ENCODE results near the gene CEBPA. TPM values are rescaled to one million over a fixed set of nuclear protein-coding genes. Genes with fewer than 3 reads are reported as not detected.

Gene CEBPA
- total RNA-seq, 1 experiment from 2014 or later, result 3.2 TPM

GRCh38 chr19:33284146-33284643, 18.1 kb downstream of the CEBPA start:
- no peak overlapping the region for H2AK5ac ChIP-seq (ENCODE audit: insufficient read length, low read length)
- H3K79me2 ChIP-seq (ENCODE audit: insufficient read depth, low read length), result no peaks in the 10 kb centered on the region
- H3K23me2 ChIP-seq (ENCODE audit: insufficient read length, low read depth, low read length, poor library complexity, severe bottlenecking), result no peaks in the 10 kb centered on the region
- no peak overlapping the region for H2AFZ ChIP-seq (ENCODE audit: low read length)
- Mint-ChIP-seq H3K27me3 (ENCODE audit: low read depth) (peaks cover 5% of the 10 kb centered on the region), H3K4me3 (no peak overlapping the region), H3K27ac (no peak overlapping the region), H3K9me3 (peaks cover 3 to 8% of the 10 kb centered on the region in 2 experiments; a peak in 4 of 5 replicates), H3K4me1 (peaks cover 20 to 27% of the 10 kb centered on the region in 2 experiments), H3K36me3 (ENCODE audit: insufficient read depth in 1 of 3, low read depth in 3 of 3) (no peaks in the 10 kb centered on the region)
- no peak overlapping the region for H4K5ac ChIP-seq (ENCODE audit: insufficient read length, low read depth, low read length)
- TF ChIP-seq CTCF (conservative IDR thresholded peaks at IDR 0.05), result no peak
- H3K4ac ChIP-seq (ENCODE audit: low read depth, low read length), result no peak overlapping the region
- no peaks in the 10 kb centered on the region for H3K27me3 ChIP-seq (ENCODE audit: insufficient read depth, low read length)
- no peak overlapping the region for H2BK20ac ChIP-seq (ENCODE audit: low read depth, low read length, poor library complexity, severe bottlenecking)
- H3K23ac ChIP-seq (ENCODE audit: insufficient read length, low read depth, low read length), result no peak overlapping the region
- H2BK12ac ChIP-seq (ENCODE audit: insufficient read length, low read depth, low read length), result no peak overlapping the region
- H3T11ph ChIP-seq (ENCODE audit: low read length), result no peak overlapping the region
- no peaks in the 10 kb centered on the region for H3K79me1 ChIP-seq (ENCODE audit: insufficient read depth, low read depth, low read length, poor library complexity, severe bottlenecking)
- no peaks in the 10 kb centered on the region for H4K20me1 ChIP-seq (ENCODE audit: control insufficient read depth, insufficient read depth, insufficient read length)
- H3K4me1 ChIP-seq (ENCODE audit: insufficient read depth, low read length), result no peaks in the 10 kb centered on the region; the same call in 1 of the 2 replicates
- H2BK15ac ChIP-seq (ENCODE audit: low read depth, low read length), result no peak overlapping the region
- no peaks in the 10 kb centered on the region for H3K9me3 ChIP-seq (ENCODE audit: control insufficient read depth, low read depth, low read length)
- H4K91ac ChIP-seq (ENCODE audit: insufficient read length, low read depth, low read length), result no peak overlapping the region
- H3K9ac ChIP-seq (ENCODE audit: extremely low read depth, insufficient read length, low read length), result no peak overlapping the region
- no peak for DNase-seq
- no peak overlapping the region for H3K14ac ChIP-seq (ENCODE audit: insufficient read depth, low read length)
- H3K18ac ChIP-seq (ENCODE audit: insufficient read length, low read depth, low read length), result no peak overlapping the region
- no peak overlapping the region for H2BK120ac ChIP-seq (ENCODE audit: low read depth, low read length, poor library complexity, severe bottlenecking)
- H3K4me2 ChIP-seq (ENCODE audit: insufficient read depth, insufficient read length, low read length), result no peak overlapping the region
- no peak overlapping the region for H4K8ac ChIP-seq (replicated peaks; ENCODE audit: insufficient read length, low read depth, low read length)
- H2BK5ac ChIP-seq (ENCODE audit: insufficient read length, low read length), result no peak overlapping the region
- H3K27ac ChIP-seq (ENCODE audit: insufficient read length, low read depth, low read length), result no peak overlapping the region
- no CpG with 5 or more reads among the region's 12 CpGs for WGBS (ENCODE audit: extremely low coverage, insufficient read length, low lambda C conversion rate)
- H3K56ac ChIP-seq (ENCODE audit: insufficient read length, low read depth, low read length), result no peak overlapping the region

Measured in H9 (cell line).